A673 (cell line): ENCODE results near the gene GLIS2.

Source experiments
- CTCF ChIP-seq: fragments of 300-800, 200-600 bp; sonication (generic); conservative IDR thresholded peaks from 2 replicates; pipeline ENCODE4 v1.5.1; 2017; ENCODE audit warnings: low read depth, mild to moderate bottlenecking, antibody characterized with exemption, low read length, moderate library complexity, mixed read lengths
- EZH2 ChIP-seq: fragments of 200-600 bp; sonication (generic); IDR thresholded peaks from 2 replicates; pipeline ENCODE4 v1.6.1; 2017; ENCODE audit warnings: borderline replicate concordance, low read depth, mild to moderate bottlenecking, mixed read lengths, antibody characterized with exemption, low read length; ENCODE audit not compliant: poor library complexity, severe bottlenecking

DNA sequence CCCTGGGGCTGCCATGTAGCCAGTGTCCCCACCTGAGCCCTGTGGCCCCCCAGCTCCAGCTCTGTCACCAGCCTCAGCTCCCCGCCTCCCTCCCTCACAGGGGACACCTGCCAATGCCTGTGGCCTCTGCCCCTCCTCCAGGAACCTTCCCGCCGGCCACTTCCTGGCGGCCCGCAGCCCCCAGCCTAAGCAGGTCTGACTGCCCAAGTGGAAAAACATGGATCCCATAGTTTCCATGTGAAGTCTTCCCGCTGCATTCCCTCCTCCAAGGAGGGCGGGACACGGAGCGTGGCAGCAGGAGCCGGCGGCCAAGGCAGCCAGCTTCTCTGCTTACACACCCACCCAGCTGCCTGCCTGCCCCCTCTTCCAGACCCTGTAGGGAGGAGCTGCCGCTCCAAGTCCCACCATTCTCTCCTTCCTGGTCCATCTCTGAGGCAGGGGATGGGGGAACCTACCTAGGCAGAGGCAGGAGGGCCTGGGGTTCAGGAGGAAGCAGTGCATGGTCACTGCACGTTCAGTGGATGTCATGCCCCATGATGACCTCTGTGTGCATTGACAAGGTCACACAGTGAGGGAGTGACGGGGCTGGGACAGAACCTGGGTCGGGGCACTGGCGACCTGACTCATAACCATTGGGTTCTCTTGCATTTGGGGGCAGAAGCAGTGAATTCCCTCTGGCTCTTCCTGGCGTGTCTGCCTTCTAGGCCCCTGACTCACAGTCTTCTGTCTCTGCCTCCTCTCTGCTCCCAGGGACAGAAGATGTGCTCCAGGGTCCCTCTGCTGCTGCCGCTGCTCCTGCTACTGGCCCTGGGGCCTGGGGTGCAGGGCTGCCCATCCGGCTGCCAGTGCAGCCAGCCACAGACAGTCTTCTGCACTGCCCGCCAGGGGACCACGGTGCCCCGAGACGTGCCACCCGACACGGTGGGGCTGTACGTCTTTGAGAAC, 64.5 kb downstream of the GLIS2 start:
- no peak for TF ChIP-seq CTCF
- no peak for TF ChIP-seq EZH2
